HG02678 (cell line): ENCODE results near the gene CFAP97D2.
A peak's percentile ranks its signal among the peaks of the same experiment; 100 is the strongest.
"Not testable (repeated sequence)": the region's sequence is repeated elsewhere in the genome, so short reads cannot be mapped to it uniquely, and the experiment has no call there.

Source experiments
- ATAC-seq: cut with Tn5 transposase; IDR thresholded peaks from one replicate; pipeline ENCODE4 v1.9.1; 2021; ENCODE audit warnings: mild to moderate bottlenecking, moderate library complexity; ENCODE audit not compliant: unreplicated experiment

CFAP97D2 gene

DNA sequence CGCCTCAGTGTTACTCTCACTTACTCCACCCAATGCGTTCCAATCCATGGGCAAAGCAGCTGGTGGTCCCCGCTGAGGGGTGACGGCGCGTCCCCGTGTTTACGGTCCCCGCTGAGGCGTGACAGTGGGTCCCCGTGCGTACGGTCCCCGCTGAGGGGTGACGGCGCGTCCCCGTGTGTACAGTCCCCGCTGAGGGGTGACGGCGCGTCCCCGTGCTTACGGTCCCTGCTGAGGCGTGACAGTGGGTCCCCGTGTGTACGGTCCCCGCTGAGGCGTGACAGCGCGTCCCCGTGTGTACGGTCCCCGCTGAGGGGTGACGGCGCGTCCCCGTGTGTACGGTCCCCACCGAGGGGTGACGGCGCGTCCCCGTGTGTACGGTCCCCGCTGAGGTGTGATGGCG is 19.5 kb downstream of the CFAP97D2 start:
- no peak for ATAC-seq

DNA sequence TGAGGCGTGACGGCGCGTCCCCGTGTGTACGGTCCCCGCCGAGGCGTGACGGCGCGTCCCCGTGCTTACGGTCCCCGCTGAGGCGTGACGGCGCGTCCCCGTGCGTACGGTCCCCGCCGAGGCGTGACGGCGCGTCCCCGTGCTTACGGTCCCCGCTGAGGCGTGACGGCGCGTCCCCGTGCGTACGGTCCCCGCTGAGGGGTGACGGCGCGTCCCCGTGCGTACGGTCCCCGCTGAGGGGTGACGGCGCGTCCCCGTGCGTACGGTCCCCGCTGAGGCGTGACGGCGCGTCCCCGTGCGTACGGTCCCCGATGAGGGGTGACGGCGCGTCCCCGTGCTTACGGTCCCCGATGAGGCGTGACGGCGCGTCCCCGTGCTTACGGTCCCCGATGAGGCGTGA is 20.5 kb downstream of the CFAP97D2 start:
- not testable (repeated sequence) for ATAC-seq

DNA sequence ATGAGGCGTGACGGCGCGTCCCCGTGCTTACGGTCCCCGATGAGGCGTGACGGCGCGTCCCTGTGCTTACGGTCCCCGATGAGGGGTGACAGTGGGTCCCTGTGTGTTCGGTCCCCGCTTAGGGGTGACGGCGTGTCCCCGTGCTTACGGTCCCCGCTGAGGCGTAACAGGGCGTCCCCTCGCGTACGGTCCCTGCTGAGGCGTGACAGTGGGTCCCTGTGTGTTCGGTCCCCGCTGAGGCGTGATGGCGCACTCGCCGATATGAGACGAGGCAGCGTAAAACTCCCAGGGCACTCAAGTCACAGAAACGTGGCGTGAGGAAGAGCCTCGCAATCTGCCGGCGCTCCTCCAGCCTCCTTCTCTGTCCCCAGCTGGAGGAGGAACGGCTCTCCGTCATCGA is 20.9 kb downstream of the CFAP97D2 start:
- ATAC-seq = no peak

DNA sequence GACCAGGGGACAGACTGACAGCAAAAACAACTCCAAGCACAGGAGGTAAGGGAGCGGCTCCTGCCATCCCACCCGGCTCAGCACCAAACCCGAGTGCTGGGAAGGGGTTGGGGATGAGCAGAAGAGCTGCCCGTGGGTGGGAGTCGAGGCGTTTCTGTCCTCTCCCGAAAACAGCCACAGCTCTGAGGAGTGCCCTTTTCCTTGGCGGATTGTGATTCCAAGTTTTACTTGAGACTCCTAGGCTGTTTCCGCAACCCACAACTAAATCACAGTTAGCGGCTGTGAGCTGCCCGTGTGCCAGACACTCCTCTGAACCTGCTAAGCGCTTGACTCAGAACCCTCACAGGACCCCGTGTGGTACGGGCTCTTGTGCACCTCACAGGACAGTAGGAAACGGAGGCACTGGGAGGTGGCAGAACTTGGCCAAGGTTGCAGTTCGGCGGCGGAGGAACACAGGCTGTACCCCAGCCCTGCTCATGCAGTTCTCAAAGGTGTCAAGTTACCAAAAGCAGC is 21.4 kb downstream of the CFAP97D2 start:
- no peak for ATAC-seq

DNA sequence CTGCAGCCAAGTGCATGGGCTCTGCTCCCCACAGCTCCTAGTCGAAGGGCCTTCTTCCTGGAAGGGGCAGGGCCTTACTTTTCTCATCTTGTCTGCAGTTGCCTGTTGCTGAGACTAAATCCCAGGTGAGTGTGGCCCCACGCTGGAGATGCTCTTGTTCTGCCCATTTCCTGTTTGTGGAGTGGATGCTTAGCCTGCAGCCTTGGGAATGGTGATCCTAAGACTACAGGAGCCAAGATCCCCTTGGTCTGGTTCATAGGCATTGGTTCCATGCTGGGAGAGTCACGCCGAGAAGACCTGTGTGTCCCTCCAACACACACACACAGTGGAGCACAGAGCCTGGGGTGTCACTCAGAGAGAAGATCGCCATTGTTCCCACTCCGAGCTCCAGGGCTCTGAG is 23.5 kb downstream of the CFAP97D2 start:
- ATAC-seq = no peak

DNA sequence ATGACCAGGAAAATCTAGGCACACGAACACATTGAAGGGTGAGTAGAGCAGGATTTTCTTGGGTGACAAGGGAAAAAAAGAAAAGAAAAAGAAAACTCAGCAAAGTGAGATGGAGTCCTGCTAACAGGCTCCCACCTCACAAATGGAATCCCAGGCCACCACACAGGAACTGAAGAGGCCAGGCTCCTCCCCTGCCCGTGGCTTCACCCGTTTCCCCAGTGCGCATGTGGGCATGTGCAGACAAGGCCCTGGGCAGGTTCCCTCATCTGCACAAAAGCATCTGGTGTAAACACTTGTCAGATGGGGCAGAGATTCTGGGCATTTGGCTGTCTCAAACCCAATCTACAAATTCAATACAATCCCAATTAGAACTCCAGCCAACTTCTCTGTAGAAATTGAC is 24.5 kb downstream of the CFAP97D2 start:
- no peak for ATAC-seq

DNA sequence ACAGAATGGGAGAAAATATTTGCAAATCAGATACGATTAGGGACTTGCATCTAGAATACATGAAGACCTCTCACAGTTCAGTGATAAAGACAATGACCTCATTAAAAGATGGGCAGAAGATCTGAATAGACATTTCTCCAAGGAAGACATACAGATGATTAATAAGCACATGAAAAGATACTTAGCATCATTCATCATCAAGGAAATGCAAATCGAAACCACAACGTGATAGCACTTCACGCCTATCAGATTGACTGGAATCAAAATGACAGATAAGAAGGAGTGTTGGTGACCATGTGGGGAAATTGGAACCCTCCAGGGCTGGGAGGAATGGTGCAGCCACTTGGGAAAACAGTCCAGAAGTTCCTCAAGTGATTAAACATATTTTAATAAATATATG is 25.8 kb downstream of the CFAP97D2 start:
- no peak for ATAC-seq

DNA sequence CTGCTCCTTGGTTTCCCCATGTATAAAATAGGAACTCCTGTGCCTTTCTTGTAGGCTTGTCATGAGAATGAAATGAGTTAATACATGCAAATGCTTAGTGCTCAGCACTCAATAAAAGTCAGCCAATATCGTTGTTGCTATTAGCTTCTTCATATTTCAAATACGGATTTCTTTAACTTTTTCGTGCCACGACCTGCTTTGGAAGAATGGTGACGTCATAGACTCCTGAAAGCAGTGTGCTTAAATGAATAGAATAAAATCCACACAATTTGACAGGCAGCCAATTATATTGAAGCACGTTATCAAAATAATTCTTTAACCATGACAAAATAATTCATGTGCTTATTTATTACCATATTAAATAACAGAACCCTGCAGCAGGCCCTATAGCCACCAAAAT is 29.1 kb downstream of the CFAP97D2 start:
- ATAC-seq = no peak

DNA sequence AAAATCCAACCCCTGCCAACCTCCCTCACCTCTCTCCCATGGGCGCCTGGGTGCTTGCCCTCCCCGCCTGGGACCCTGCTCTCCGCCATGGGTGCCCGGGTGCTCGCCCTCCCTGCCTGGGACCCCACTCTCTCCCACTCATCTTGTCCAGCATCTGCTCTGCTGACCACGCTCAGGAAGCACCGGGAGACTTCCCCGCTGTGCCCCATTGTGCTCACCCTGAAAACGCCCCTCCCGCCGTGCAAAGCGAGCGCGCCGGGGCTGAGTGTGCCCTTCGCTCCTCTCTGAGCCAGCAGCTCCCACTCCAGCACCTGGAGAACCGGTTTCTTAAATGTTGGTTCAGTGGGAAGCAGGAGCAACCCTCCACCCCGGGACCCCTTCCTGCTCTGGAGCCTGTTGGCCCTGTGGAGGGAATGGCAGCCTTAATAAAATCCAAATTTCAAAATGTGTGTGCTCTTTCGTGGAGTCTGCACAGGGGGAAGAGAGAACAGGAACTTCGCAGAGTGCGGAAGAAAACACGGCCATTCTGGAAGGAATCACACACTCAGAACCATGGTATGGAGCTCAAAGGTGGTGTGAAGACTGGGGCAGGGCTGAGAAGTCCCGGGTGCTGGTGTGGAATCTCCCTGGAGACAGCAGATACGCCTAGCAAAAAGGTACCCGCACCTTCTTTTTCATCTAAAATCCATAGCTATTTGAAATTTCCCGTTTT is 32.5 kb downstream of the CFAP97D2 start:
- no peak for ATAC-seq

DNA sequence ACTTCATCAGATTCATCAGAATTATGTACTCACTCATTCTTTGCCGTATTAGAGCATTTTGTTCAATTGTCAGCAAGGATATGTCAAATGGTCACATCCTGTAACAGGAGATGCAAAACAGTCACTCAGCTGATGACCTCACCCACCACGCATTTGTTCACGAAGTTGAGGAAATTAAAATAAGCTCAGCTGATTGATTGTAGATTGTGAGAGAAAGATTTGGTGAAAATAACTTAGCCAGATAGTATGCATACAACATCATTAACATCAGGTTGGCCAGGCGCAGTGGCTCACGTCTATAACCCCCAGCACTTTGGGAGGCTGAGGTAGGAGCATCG is 33.1 kb downstream of the CFAP97D2 start:
- no peak for ATAC-seq

DNA sequence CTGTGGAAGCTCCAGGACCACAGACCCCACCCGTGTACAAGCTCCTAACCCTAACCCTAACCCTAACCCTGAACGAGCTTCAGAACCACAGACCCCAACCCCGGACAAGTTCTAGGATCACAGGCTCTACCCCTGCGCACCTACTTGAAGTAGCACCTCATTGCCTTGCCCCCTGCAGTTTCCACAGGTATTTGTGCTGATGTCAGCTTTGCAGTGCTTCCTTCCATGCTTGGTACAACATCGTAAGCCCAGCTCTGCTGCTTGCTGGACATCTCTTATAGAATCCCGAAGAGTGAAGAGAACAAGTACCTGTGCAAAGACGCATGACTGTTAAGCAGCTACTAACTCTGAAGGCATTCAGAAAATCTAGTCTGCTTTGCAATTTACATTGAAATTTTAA is 34.9 kb downstream of the CFAP97D2 start:
- no peak for ATAC-seq

DNA sequence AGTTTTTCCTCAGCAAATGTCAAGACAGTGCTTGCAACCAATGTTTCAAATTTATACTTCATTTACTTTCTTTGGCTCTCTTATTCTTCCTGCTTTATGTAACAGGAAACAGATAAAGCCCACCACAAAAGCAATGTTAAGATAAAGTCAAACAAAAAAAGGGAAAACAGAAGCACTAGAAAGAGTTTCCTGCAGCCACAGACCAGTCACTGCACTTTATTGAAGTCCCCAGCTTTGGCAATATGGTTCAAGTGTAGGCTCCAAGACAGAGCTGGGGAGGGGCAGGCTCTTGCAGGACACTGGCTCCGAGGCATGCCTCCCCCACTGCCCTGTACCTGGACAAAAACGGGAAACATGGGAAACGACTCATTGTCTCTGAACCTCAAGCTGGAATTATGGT is 40.3 kb downstream of the CFAP97D2 start:
- ATAC-seq = no peak

DNA sequence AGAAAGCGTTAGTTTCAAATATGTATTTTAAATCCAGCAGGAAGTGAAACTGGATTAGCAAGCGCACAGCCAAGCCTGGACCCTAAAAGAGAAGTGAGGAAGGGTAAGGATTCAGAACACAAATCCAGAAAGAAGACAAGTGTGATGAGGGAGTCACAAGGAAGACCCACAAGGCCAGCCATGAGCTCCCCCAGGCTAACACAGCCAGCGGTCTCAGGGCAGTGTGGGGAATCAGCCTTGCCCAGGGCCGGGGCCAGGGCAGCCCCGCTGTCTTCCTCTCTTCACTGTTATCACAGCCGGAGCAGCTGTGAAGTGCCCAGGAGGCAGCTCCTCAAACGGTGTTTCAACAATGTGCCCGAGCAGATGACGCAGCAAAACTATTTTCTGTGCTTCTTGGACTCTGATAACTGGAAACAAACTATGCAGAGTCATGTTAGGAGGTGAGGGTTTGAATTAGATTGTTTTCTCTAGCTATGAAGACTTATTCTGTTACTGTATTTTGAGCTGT is 43.5 kb downstream of the CFAP97D2 start:
- ATAC-seq = no peak

DNA sequence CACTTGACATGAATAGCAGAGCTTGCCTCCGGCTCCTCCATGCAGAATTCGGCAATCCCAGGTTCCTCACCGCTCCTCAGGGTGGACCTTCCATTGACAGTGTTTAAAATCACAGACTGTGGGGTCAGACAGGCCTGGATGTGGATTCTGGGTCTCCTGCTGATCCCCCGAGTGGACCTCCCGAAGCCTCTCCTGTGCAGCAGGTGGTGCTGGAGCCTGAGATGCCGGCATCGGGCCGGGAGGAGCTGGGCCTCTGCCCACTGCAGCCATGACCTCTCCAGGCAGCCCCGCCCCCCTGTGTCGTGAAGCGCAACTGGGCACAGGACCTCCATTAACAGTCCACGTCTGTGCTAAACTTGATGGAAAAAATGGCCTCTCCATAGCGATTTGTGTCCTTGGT is 45.1 kb downstream of the CFAP97D2 start:
- ATAC-seq = no peak

DNA sequence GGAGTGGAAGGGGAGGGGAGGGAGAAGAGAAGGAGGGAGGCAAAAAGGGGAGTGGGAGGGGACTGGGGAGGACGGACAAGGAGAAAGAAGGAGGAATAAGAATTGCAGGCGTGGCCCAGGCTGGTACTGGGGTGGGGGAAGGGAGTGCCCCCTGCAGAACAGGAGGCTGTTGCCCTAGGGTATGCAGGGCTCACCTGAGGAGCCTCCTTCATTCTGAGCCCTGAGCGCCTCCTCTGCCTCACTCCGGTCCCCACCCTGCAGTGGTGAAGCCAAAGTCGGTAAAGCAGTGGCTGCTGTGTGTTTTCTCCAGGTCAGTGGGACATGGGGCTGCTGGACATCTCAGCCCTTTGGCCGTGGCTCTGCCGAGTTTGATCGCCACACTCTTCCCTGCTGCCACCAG is 46.6 kb downstream of the CFAP97D2 start:
- no peak for ATAC-seq

DNA sequence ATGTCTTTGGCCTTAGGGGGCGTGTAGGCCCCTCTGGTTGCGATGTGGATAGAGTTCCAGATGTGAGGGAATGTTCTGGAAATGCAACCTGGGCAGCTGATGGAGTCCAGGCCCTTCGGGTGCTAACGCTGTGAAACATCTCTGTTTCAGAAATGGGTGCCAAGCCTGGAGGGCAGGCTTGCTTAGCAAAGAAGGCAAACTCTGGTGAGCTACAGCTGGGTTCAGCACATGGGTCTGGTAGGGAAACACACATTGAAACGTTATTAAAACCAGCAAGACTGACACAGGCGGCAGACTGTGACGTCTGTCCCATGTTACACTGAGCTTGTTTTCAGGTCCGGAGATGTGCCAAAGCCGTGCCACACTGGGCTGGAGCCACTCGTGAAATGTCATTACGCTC is 47.0 kb downstream of the CFAP97D2 start:
- no peak for ATAC-seq

DNA sequence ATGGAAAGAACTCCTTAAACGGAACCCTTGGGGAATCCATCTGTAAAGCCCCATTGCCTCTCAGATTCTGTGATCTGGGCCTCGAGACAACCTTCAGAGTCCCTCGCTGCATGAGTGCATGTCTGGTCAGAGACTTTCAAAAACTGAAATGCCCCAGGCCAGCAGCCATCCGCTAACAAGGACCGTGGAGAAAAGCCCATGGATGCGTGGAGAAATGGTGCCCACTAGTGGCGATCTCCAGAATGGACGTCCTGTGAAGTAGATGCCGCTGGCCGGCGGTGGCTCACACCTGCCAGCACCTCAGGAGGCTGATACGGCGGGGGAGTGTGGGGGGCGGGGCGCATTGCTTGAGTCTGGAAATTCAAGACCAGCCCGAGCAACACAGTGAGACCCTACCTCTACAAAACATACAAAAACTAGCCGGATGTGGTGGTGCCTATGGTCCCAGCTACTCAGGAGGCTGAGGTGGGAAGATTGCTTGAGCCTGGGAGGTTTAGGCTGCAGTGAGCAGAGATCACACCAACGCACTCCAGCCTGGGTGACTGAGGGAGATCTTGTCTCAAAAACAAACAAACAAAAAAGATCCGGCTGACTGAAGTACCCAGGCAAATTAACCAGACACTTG is 47.8 kb downstream of the CFAP97D2 start:
- peak; percentile 76 for ATAC-seq

DNA sequence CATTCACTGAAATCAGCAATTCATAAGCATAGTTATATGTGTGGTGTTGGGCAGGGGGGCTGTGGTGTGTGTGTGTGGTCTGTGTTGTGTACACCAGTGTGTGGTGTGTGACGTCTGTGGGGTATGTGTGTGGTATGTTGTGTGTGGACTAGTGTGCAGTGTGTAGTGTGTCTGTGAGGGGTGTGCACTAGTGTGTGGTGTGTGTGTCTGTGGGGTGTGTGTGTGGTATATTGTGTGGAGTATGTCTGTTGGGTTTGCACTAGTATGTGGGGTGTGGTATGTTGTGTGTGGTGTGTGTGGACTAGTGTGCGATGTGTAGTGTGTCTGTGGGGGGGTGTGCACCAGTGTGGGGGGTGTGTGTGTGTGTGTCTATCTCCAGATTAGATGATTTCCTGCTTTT is 48.5 kb downstream of the CFAP97D2 start:
- ATAC-seq = no peak

DNA sequence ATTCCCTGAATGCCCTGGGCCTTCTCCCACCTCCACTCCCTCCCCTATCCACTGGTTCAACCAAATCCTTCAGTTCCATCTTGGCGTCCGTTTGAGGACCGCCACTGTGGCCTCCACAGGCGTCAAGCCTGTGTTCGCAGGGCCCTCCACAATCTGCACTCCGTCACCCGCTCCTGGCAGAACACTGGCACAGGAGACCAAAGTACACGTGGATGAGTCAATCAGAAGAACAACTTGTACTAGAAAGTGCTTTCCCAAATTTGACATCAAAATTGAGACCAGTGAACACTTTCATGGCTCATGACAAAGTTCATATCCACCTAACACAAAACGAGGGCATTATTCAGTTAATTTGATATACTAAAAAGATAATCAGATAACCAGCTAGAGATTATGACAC is 49.1 kb downstream of the CFAP97D2 start:
- ATAC-seq = no peak

DNA sequence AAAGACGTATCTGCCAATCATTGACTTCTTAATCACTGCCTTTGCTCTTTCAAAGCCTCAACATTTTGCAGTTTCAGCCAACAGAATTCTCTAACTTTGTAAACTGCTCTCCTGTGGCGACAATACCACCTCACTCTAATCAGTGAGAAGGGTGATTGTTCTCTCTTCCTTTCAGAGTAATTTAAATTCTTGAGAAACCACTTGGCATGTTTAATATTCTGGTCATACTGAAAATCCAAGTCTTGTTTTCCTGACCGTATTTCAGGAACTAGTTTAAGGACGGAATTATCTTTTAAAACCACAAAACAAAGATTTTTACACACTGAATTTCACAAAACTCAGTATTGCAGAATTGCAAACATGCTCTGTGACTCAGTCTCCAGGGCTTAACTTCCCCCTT is 50.4 kb downstream of the CFAP97D2 start:
- no peak for ATAC-seq

DNA sequence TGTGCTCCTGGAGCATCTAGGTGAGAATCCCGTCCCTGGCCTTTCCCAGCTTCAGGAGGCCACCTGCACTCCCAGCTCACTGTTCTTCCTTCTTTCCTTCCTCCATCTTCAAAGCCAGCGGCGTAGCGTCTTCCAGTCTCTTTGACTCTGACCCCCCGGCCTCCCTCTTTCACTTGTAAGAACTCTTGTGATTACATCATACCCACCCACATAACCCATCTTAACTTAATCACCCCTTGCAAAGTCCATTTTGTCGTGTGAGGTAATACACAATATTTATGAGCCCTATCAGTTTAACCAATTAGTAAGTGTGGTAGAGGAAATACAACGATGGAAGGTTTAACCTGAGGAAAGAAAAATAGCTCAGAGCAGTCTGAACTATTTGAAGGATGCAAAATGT is 51.1 kb downstream of the CFAP97D2 start:
- ATAC-seq = no peak

DNA sequence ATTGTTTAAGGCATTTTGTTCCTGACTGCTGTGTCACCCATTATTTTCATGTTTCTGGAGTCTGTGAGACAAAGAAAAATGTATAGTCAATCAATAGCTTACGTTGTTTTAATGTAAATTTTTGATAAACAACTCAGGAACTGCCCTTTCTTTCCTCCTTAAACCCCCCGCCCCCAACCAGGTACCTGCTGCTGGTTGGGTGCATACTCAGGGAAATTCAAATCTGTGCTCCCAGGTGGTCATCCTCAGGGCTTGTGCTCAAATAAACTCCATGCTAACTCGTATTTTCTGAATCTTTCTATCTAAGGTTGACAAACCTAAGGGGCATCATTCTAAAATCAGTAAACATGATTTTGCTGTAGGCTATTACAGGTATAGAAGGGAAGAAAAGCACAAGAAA is 51.5 kb downstream of the CFAP97D2 start:
- ATAC-seq = no peak

DNA sequence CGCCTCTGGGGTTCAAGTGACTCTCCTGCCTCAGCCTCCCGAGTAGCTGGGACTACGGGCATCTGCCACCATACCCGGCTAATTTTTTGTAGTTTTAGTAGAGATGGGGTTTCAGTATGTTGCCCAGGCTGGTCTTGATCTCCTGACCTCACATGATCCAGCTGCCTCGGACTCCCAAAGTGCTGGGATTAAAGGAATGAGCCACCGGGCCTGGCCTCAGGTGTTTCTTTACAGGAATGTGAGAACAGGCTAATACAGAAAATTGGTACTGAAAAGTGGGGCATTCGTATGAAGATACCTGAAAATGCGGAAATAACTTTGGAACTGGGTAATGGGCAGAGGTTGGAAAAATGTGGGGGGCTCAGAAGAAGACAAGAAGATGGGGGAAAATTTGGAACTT is 52.8 kb downstream of the CFAP97D2 start:
- no peak for ATAC-seq
